ENCODE data around the gene ZNF768.

The ZNF768 gene

DNA sequence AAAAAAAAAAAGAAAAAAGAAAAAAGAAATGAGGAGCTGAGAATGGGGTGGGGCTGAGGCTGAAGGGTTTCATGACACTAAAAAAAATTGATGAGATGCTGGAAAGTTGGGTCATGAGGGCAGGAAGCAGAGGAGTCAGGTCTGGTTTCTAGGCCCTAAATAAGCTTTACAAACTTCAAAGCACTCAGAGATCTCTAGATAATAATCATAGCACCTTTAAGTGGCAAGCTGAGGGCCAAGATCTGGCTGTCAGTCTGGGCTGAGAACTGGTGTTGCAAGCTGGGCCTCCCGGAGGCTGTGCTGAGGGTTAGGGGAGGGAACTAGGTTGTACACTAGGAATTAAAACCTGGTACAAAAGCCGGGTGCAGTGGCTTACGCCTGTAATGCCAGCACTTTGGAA, 25.4 kb upstream of the ZNF768 start:
- ATAC-seq (ENCODE audit: low read depth), result no peak
- H3K9me3 ChIP-seq (ENCODE audit: severe bottlenecking), result no peaks in the 10 kb centered on the region

DNA sequence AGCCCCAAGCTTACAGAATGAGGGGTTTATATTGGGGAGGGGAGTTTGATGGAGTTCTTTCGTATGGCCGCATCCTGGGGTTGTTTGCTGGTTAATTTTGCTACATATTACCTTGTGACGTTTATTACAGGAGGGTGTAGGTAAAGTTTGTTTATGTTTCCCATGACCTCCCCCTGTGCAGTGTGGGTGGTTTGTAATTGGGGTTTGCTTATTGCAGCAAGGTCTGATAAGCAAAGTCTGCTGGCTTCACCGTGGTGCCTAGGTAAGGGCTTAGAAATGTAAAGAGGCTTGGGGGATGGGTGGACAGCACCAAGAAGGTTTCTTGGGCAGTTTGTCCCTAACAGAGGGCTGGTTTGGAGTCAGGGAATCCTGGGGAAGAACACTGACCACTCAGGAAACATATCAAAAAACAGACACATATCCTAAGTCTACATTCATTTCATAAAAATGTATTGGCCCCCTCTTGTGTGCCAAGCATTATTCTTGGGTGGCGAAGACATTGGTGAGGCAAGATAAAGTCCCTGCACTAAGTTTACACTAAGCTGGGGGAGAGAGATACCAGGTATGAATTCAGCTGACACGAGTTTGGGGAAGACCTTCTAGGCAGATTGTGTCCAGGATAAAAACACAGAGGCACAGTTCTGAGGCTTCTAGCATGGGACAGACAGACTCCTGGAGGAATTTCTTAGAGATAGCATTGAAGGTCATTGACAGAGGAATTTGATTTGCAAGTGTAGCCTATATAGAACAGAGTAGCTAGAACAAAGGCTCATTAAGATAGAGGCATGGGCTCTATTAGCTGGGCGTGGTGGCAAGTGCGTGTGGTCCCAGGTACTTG, 22.3 kb upstream of the ZNF768 start:
- no peak for TF ChIP-seq CTCF (IDR thresholded peaks at IDR 0.05; ENCODE audit: poor library complexity, severe bottlenecking)
- no peak overlapping the region for H3K27ac ChIP-seq (ENCODE audit: poor library complexity, severe bottlenecking)
- H3K4me3 ChIP-seq (ENCODE audit: severe bottlenecking), result no peak overlapping the region
- H3K9me3 ChIP-seq (ENCODE audit: severe bottlenecking), result no peaks in the 10 kb centered on the region
- ATAC-seq (ENCODE audit: low read depth) (no peak; the same call in 2 of the 3 replicates), DNase-seq (ENCODE audit: low spot score) (no peak)
- H3K36me3 ChIP-seq (ENCODE audit: low read depth), result peaks cover 1% of the 10 kb centered on the region; the same call in 1 of the 2 replicates
- H3K4me1 ChIP-seq (ENCODE audit: insufficient read depth, poor library complexity, severe bottlenecking), result no peaks in the 10 kb centered on the region
- no peaks in the 10 kb centered on the region for H3K27me3 ChIP-seq (ENCODE audit: insufficient read depth, poor library complexity, severe bottlenecking)

More for the DNA sequence above, 25.4 kb upstream of the ZNF768 start:
- H3K27me3 ChIP-seq (ENCODE audit: insufficient read depth, poor library complexity, severe bottlenecking), result no peaks in the 10 kb centered on the region
- H3K27ac ChIP-seq (ENCODE audit: poor library complexity, severe bottlenecking), result no peak overlapping the region
- H3K4me1 ChIP-seq (ENCODE audit: insufficient read depth, poor library complexity, severe bottlenecking), result no peaks in the 10 kb centered on the region
- TF ChIP-seq CTCF (IDR thresholded peaks at IDR 0.05; ENCODE audit: poor library complexity, severe bottlenecking), result no peak
- no peak for DNase-seq (ENCODE audit: low spot score)
- no peak overlapping the region for H3K4me3 ChIP-seq (ENCODE audit: severe bottlenecking)
- H3K36me3 ChIP-seq (ENCODE audit: low read depth), result peaks cover 26% of the 10 kb centered on the region

DNA sequence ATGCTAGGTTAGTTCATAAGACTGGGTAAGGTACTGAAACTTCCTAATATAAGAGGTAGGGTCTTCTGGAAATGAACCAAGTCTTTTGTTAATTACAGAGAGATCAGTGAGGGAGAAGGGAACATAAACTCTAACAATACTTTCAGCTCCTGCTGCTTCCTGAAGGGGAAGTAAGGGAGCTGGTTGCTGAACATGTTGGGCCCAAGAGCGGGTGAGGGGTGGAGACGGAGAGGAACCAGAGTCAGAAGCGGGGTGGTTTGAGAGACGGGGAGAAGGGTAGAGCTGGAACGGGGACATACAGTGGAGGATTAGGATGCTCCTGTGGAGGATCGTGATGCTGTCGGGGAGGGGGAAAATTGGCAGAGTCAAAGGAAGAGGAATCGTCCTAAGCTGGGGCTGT, 19.7 kb upstream of the ZNF768 start:
- ATAC-seq (ENCODE audit: low read depth) (no peak), DNase-seq (ENCODE audit: low spot score) (no peak)
- no peaks in the 10 kb centered on the region for H3K9me3 ChIP-seq (ENCODE audit: severe bottlenecking)

DNA sequence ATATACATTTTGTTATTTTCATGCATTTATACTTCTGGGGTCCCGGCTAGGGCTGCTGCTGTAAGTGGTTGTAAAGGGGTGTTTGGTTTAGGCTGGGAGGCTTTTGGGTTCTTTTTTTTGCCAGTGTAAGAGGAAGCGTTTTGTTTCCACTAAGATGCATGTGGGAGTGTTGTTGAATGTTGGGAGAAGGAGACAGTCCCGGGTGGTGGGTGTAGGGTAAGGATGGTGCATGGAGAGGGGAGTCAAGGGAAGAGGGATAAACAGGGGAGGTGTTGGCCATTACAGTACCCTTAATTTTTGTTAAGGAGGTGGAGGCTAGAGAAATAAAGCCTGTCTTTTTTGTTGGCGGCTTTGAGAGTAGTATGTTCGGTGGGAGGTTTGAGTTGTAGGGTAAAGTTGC, 16.7 kb upstream of the ZNF768 start:
- H3K36me3 ChIP-seq (ENCODE audit: low read depth), result no peaks in the 10 kb centered on the region
- no peak for ATAC-seq (ENCODE audit: low read depth)
- TF ChIP-seq CTCF (IDR thresholded peaks at IDR 0.05; ENCODE audit: poor library complexity, severe bottlenecking), result no peak

More for the DNA sequence above, 19.7 kb upstream of the ZNF768 start:
- no peak overlapping the region for H3K27ac ChIP-seq (ENCODE audit: poor library complexity, severe bottlenecking)
- H3K36me3 ChIP-seq (ENCODE audit: low read depth), result no peaks in the 10 kb centered on the region
- TF ChIP-seq CTCF (IDR thresholded peaks at IDR 0.05; ENCODE audit: poor library complexity, severe bottlenecking), result no peak
- no peaks in the 10 kb centered on the region for H3K4me1 ChIP-seq (ENCODE audit: insufficient read depth, poor library complexity, severe bottlenecking)
- H3K27me3 ChIP-seq (ENCODE audit: insufficient read depth, poor library complexity, severe bottlenecking), result no peaks in the 10 kb centered on the region
- no peak overlapping the region for H3K4me3 ChIP-seq (ENCODE audit: severe bottlenecking)

More for the DNA sequence above, 16.7 kb upstream of the ZNF768 start:
- no peak overlapping the region for H3K4me3 ChIP-seq (ENCODE audit: severe bottlenecking)
- H3K27ac ChIP-seq (ENCODE audit: poor library complexity, severe bottlenecking), result no peak overlapping the region
- DNase-seq (ENCODE audit: low spot score), result no peak
- H3K4me1 ChIP-seq (ENCODE audit: insufficient read depth, poor library complexity, severe bottlenecking), result no peaks in the 10 kb centered on the region
- no peaks in the 10 kb centered on the region for H3K9me3 ChIP-seq (ENCODE audit: severe bottlenecking)
- no peaks in the 10 kb centered on the region for H3K27me3 ChIP-seq (ENCODE audit: insufficient read depth, poor library complexity, severe bottlenecking)
